Sigmoid colon (tissue), 4 donors: ENCODE results near the gene CNGB1.

Experiments
- CTCF ChIP-seq, 4 experiments: fragments of 450-650 bp in 3 of 4; fragments of 200-600 bp in 1 of 4; IDR thresholded peaks; one replicate each; pipeline ENCODE4 v1.5.1; 2016 to 2019; ENCODE audit warnings: antibody characterized with exemption in 4 of 4, mild to moderate bottlenecking in 3 of 4, moderate library complexity in 2 of 4
- EP300 ChIP-seq, 4 donors: sonication (generic); formaldehyde crosslinking; IDR thresholded peaks; one replicate each; pipeline ENCODE4 v1.6.1; 2017; ENCODE audit warnings: antibody characterized with exemption in 4 of 4
- POLR2A ChIP-seq, 2 donors: fragments of 450-650 bp; IDR thresholded peaks; one replicate each; pipeline ENCODE4 v1.6.1; 2016; ENCODE audit warnings: antibody characterized with exemption in 2 of 2, mild to moderate bottlenecking in 2 of 2, moderate library complexity in 2 of 2
- POLR2AphosphoS5 ChIP-seq, 4 donors: sonication (generic); formaldehyde crosslinking; IDR thresholded peaks; one replicate each; pipeline ENCODE4 v1.6.1; 2017; ENCODE audit warnings: antibody characterized with exemption in 4 of 4

GRCh38 chr16:58009856-58010416 is 39.0 kb upstream of the CNGB1 start:
- TF ChIP-seq POLR2AphosphoS5 (IDR thresholded peaks at IDR 0.05), result no peak
- TF ChIP-seq CTCF (IDR thresholded peaks at IDR 0.05), result no peak
- no peak for TF ChIP-seq POLR2A (IDR thresholded peaks at IDR 0.05)
- no peak for TF ChIP-seq EP300 (IDR thresholded peaks at IDR 0.05)
